ENCODE results near the gene FAT1. TPM values are rescaled to one million over a fixed set of nuclear protein-coding genes. Genes with fewer than 3 reads are reported as not detected.

The FAT1 gene, protein sequence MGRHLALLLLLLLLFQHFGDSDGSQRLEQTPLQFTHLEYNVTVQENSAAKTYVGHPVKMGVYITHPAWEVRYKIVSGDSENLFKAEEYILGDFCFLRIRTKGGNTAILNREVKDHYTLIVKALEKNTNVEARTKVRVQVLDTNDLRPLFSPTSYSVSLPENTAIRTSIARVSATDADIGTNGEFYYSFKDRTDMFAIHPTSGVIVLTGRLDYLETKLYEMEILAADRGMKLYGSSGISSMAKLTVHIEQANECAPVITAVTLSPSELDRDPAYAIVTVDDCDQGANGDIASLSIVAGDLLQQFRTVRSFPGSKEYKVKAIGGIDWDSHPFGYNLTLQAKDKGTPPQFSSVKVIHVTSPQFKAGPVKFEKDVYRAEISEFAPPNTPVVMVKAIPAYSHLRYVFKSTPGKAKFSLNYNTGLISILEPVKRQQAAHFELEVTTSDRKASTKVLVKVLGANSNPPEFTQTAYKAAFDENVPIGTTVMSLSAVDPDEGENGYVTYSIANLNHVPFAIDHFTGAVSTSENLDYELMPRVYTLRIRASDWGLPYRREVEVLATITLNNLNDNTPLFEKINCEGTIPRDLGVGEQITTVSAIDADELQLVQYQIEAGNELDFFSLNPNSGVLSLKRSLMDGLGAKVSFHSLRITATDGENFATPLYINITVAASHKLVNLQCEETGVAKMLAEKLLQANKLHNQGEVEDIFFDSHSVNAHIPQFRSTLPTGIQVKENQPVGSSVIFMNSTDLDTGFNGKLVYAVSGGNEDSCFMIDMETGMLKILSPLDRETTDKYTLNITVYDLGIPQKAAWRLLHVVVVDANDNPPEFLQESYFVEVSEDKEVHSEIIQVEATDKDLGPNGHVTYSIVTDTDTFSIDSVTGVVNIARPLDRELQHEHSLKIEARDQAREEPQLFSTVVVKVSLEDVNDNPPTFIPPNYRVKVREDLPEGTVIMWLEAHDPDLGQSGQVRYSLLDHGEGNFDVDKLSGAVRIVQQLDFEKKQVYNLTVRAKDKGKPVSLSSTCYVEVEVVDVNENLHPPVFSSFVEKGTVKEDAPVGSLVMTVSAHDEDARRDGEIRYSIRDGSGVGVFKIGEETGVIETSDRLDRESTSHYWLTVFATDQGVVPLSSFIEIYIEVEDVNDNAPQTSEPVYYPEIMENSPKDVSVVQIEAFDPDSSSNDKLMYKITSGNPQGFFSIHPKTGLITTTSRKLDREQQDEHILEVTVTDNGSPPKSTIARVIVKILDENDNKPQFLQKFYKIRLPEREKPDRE (N-terminal part only)
- 5.4 and 119 TPM in 2 replicates for total RNA-seq

GRCh38 chr4:186723292-186724057, at the start of gene FAT1:
Gene FAT1, minus strand, starts transcription at chr4:186723856. Its CDS starts 14,029 bp downstream, at chr4:186709827.

GRCh38 chr4:186554914-186555827, 168.5 kb downstream of the FAT1 start, which contains the start of gene MTNR1A:
Gene MTNR1A, minus strand, starts transcription at chr4:186555567. Its CDS starts 202 bp downstream, at chr4:186555365.

Other genes starting within 250 kb of the FAT1 start
- gene MTNR1A, start 168.3 kb downstream of the FAT1 start, total RNA-seq = not detected in 2 replicates

Measured in endothelial cell of coronary artery (primary cell).